GM19035 (cell line): ENCODE results near the gene XYLT1.

ENCODE experiments used
- ATAC-seq: cut with Tn5 transposase; IDR thresholded peaks from one replicate; pipeline ENCODE4 v1.9.1; 2021; ENCODE audit not compliant: unreplicated experiment

XYLT1 gene

DNA sequence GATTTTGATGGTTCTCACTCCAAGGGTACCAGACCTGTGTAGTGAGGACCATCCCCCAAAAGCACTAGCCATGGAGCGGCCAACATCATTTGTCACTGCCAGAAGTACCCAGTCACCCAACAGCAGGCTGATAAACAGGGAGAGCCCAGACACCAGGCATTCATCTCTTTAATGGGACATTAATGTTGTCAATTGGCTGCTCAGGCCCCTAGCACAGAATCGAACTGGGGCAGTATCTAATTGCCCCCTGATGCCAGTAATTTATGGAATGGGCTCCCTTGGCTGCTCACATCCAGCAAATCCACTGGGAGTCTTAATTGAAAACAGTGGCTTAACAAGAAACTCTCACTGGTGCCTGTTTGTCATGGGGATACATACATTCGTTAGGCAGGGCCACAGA is 344.6 kb downstream of the XYLT1 start:
- no peak for ATAC-seq

DNA sequence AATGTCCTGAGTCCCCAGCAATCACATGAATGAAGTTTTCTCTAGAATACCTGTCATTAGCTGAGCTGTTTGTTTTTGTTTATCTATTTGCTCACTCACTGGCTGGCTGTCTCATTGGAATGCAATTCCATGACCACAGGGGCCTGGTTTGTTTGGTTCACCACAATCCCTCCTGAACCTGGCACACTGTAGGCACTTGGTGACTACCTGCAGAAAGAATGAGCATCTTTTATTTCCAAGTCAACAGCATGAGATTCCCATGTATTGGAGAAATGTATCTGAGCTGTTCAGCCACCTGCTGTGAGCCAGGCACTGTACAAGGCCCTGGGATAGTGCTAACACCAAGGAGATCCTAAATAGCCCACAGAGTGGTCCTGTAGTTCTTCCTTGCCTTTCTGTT is 345.1 kb downstream of the XYLT1 start:
- ATAC-seq, result no peak

DNA sequence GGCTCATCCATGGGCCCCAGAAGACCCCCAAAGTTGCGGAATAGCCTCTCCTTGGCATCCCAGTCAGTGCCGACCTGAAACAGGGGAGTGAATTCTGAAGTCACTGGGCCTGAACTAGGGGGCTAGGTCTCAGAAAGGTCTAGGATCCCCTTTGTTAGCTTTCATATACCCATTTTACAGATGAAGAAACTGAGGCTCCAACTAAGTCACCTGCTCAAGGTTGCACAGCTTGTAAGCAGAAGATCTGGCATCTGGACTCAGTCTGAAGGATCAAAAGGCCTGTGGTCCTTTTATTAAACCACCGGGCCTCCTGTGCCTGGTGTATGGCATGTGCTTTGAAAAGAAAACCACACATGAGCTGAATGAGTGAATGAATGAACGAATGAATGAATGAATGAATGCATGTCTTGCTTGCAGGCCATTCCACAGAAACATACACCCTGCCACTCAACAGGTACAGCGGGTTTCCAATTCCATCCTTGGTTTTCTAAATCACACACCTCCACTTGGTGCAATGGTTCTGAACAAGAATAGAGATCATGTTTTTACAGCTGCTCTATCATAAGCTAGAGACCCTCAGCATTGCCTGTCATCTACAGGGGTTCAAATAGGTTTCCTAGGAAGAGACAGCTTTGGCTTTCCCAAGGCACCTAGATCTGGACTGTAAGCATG is 352.7 kb downstream of the XYLT1 start:
- no peak for ATAC-seq

DNA sequence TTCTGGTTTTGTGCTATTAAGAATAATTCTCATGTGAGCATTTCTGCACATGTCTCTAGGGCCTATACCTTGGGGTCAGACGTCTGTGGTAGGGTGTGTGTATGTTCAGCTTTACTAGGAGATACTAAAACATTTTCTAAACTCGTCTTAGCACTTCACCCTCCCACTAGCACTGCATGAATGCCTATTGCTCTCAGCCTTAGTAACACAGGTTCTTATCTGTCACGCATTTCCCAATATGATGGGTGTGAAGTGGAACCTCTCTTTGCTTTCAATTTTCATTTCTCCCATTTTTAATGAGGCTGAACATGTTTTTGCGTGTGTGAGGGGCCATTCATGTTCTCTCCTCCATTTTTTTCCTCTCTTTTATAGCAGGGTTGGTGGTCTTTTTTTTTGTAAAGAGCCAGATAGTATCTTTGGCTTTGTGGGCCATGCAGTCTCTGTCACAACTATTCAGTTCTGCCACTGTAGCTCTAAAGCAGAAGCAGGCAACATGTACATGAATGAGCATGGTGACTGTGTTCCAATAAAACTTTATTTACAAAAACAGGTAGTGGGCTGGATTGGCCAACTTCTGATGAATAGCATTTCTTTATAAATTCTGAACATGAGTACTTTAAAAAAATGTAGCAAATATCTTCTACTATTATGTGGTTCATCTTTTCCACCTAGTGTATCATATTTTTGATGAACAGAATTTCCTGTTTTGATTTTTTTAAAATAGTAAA is 354.0 kb downstream of the XYLT1 start:
- no peak for ATAC-seq

DNA sequence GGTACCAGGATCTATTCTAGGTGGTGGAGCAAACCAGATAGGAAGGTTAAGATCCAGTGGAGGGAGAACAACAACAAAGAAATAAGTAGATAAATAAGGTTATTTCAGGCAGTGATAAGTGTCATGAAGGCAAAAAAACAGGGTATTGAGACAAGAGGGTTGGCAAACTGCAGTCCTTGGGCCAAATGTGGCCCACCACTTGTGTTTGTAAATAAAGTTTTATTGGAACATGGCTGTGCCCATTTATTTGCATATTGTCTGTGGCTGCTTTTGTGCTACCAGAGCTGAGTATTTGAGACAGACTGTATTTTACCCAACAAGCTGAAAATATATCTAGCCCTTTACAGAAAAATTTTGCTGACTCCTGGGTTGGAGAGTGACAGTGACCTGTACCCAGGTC is 361.3 kb downstream of the XYLT1 start:
- no peak for ATAC-seq

DNA sequence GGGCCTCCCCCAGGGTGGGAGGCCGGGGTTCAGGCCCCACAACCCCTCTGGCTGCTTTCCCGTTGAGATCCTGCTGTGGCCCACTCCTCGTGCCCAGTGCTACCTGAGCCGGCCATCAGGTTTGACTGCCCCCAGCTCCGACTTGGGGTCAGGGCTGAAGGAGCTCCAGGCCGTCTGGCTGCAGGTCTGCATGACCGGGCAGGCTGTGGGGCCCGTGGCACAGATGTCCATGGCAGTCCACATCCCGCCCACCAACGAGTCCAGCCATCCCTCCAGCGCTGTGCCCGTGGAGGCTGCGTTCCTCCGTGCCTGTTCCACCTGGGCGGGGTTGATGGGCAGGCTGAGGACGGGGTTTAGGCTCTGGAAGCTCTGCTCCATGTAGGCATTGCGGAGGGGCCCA is 362.2 kb downstream of the XYLT1 start:
- ATAC-seq, result no peak

DNA sequence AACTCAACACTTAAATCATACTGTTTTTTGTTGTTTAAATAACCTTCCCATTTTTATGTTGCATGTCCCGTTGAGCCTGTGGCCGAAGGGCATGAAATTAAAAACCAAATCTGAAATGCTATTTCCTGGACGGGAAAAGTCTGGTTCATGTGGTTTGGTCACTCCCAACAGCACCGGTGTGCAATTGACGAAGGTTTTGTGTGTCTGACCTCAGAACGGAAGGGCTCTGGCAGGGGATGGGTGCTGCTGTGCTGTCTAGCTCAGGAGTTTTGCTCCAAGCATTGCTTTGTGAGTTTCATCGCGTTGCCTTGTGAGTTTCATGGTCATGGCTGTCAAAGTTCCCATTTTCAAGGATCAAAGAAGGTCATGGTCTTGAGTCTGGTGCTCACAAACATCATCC is 363.3 kb downstream of the XYLT1 start:
- ATAC-seq, result no peak

DNA sequence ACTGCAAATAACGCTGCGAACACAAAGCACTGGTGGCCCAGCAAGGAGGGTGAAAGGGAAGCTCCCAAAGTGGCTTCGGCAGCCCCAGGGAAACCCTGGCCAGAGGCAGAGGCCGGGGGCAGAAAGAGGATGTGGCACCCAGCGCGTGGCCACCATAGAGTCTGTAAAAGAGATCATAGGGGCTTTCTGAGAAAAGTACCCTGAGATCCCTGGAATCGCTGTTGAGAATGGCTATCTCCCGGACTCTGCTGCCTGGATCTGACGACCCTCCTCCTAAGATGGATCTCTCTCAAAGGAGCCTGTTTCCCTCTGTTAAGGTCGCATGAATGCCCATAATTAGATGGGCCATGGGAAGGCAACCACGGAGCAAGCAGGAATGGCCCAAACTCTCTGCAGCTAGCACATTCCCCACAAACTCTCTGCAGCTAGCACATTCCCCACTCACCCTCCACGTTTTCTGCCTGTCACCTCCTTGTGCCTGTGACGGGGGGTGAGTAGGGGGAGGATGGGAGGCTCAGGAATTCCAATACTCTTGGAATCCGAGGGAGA is 364.4 kb downstream of the XYLT1 start:
- ATAC-seq, result no peak

DNA sequence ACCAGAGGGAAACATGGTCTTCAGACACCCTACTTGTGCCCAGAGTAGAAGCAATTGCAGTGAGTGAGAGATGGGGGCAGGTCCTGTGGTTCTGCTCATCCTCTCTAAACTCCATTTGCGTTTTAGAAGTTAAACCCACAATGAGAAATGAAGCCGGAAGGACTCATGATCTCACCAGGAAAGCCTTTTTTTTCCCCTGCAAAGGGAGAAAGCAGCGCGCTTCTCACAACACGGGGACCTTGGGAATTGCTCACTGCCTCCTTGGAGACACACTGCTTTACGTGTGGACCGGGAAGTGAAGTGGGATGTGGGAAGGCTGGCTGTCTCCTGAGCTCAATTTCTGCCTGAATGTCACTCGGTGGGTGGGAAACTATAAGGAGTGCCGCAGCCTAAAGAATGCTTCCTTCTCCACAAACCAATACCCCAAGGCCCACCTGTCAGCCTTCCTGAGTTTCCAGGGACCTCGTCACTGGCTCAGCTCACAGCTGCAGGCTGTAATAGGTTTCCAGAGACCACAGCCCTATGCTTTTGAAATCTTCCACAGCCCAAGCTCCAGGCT is 365.4 kb downstream of the XYLT1 start:
- no peak for ATAC-seq

DNA sequence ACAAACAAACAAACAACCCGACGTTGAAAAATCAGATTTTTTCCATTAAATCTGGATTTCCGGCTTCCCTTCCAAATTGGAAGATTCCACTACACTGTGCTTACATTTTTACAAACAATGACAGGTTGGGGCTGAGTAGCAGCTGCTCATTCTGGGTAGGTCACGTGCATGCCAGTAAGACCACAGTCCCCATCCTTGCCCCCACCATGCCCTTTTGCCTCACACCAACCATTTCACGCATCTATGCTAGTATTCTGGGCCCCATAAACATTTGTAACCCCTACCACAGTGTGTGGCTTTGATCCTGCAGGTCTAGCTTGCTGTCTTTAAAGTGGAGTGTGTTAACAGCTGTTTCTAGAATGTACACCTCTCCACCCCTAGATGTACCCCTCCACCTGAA is 366.1 kb downstream of the XYLT1 start:
- ATAC-seq, result no peak

DNA sequence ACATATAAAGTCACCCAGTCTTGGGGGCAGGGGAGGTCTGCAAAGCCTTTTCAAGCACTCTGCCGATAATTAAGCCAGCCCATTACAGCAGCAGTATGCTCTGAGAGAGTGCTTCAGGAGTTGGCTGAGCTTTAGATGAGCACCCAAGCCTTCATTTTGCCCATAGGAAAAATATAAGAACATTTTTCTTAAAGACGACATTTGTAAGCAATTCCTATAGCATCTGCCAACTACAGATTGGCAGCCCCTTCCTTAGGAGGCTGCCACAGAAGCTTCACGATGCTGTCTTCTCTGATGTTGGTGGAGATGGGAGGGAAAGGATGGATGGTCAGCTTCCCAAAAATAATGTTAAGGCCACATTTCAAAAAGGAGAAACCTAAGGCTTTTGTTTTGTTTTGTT is 367.5 kb downstream of the XYLT1 start:
- no peak for ATAC-seq

DNA sequence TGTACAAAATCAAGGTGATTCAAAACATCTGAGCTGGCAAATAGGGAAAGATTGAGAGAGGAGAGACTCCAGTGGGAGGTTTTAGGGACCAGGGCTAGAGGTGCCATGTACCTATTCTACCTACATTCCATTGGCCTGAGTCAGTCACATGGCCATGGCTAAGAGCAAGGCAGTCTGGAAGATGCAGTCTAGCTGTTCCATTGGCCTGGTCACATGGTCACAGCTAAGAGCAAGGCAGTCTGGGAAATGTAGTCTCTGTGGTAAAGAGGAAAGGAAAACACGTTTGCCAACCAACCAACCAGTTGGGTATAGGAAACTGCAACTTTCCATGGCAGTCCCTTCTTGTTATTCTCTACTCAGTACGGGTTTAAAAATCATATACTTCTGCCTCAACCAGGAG is 369.1 kb downstream of the XYLT1 start:
- no peak for ATAC-seq

DNA sequence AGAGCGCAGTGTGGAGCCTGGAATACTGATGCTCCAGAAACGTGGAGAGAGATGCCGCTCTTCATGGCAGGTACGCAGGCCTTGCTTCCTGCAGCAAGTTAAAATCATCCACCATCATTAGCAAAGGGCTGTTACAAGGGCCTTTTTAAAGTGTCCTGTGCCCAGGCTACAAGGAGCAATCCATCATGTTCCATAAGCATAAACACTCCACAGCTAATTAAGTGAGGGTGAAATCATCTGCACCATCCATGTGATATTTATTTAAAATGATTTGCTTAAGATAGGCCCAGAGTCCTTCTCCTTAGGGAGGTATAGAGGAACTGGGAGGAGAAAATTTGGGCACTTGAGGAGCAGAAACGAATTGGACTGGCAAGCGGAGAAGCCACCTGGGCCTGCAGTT is 372.1 kb downstream of the XYLT1 start:
- ATAC-seq, result no peak

DNA sequence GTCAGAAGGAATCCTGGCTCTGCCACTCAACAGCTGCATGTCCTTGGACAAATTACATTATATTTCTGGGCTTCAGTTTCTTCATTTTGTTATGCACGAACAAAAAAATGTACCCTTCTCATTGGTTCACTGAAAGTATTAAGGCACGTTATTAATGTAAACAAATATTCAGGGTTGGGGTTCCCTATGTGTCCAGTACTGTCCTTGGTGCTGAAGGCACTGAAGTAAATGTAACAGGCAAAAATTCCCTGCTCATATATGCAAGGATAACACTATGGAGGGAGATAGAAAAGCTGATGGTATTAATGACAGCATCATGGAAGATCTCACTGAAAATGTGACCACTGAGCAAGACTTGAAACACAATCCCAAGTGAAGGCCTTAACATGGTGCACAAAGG is 386.6 kb downstream of the XYLT1 start:
- no peak for ATAC-seq

DNA sequence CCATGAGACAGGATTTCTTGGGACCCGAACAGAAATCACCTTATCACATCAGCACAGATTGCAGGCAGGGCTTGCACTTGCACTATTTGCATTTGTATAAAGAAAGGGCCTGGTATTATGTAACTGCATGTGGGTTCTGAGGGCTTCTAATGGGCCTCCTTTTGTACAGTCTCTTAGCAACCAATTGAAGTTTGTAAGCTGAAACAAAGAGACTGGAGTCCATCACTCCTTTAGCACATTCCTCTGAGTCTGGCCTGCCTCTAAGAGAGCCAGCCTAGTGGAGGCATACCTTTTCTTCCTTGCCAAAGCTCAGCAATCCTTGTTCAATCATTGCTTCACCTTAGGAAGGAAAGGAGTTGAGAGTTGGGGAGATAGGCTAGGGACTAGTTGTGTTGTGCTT is 387.1 kb downstream of the XYLT1 start:
- no peak for ATAC-seq

DNA sequence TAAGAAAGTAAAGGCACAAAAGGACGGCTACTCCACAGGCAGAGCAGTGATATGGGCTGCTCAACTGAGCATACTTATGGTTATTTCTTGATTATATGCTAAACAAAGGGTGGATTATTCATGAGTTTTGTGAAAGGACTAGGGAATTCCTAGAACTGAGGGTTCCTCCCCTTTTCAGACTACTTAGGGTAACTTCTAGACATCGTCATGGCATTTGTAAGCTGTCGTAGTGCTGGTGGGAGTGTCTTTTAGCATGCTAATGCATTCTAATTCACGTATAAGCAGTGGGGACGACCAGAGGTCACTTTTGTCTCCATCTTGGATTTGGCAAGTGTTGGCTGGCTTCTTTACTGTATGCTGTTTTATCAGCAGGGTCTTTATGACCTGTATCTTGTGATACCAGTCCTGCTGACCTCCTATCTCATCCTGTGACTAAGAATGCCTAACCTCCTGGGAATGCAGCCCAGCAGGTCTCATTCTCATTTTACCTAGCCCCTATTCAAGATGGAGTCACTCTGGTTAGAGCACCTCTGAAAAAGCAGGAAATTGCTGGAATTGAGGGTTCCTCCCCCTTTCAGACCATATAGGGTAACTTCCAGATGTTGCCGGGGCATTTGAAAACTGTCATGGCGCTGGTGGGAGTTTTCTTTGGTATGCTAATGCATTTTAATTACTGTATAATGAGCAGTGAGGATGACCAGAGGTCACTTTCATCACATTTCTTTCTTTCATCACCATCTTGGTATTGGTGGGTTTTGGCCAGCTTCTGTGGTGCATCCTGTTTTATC is 388.5 kb downstream of the XYLT1 start:
- no peak for ATAC-seq

DNA sequence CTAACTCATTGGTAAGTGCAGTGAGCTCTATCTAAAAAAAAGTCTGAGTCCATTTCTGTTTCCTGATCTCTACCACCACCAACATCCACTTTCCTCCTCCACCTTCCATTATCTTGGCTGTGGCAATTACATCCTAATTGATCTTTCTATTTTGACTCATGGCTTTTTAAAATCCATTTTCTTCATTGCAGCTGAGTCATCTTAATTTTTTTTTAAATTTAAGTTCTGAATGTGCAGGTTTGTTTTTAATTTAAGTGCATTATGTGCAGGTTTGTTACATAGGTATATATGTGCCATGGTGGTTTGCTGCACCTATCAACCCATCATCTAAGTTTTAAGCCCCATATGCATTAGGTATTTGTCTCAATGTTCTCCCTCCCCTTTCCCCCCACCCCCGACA is 390.7 kb downstream of the XYLT1 start:
- no peak for ATAC-seq

DNA sequence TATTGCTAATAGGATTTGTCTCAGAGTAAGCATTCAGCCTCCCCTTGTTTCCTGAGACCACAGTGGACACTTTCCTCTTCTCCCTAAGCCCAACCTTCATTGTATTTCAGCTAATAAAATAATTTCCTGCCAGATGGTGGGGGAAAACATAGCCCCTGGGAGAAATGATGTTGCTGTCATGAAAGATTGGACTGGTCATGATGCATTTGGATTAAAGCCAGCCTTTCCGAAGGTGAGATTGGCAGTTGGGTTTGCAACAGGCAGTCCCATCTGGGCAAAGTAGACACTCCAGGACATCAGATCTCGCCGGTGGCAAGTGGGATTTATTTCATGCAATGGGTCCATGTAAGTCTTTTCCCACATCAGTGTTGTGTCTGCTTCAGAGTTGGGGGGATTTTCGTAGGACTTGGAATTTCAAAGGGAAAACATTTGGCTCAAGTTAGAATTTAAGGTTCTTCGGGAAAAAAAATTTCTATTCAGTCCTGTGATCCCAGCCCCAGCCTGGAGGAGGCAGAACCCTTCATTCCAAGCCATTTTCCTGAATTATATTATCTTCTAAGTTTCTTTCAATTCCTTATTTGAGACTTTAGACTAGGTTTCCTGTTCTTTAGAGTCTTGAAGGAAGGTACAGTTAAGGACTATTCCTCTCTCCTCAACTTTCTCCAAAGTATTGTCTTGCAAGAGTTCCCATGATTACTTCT is 391.7 kb downstream of the XYLT1 start:
- ATAC-seq, result no peak

DNA sequence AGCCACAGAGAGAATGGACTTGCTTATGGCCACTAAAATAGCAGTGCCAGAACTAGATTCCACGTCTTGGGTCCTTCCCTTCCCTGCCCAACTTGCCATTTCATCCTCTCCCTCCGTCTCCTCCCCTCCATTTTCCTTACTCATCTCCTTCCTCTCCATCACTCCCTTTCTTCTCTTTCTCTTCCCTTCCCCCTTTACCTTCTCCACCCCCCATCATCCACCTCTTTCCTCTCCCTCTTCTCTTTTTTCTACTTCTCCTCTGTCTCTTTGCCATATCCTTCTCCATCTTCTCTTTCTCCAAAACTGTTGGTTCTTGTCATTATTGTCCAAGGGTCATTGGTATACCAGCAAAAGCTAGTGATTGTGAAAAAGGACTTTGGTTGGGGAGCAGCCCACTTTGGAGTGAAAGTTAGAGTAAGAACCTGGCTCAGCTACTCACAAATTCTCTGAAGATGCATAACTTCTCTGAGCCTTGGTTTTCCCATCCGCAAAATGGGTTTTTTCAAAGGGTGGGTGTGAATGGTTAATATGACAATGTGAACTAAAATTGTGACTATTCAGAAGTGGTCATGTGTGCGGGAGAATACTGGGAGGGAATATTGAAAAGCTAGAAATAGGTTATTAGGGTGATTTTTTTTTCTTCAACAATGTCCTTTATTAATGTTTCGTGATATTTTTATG is 393.8 kb downstream of the XYLT1 start:
- no peak for ATAC-seq

DNA sequence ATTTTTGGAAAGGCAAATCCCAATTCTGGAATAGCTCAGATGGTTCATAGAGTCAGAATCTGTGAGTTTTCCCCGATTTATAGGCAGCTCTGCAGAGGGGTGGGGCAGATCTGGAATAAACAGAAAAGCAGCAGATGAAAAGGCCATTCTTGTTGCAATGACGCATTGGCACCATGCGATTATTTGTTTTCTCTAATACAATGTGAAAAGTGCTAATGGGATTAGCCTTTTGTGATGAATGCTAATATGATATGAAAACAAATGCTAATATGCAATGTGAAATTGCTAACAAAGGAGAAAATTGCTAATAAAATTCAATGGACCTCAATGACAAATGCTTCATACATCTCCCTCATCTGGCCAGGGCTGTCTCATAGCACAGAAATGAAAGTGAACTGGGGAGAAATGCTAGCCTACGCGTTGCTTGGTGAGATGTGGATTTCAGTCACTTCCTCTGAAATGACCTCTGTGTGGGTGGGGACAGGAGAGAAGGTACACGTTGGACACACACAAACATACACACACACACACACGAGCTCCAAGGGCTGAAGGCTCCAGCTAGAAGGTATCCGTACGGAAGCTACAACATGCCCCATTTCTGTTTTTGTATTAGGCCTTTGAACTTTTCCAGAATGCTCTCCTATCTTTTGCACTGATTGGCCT is 394.5 kb downstream of the XYLT1 start:
- ATAC-seq, result no peak
